Stimulated activated naive CD8-positive, alpha-beta T cell treated with anti-CD3 and anti-CD28 coated beads, Interleukin-15, Interleukin-2, amounts not matched to agents 100 ng/mL and 50 ng/mL, for 24 hours (primary cell): ENCODE measurements around the gene NUFIP1.

Experiments
- H3K27ac Mint-ChIP-seq: one replicate; pipeline ENCODE4 v1.8.0; 2021; ENCODE audit warnings: mild to moderate bottlenecking, mixed read lengths
- H3K27me3 Mint-ChIP-seq: one replicate; pipeline ENCODE4 v1.8.0; 2021; ENCODE audit warnings: mixed read lengths
- H3K36me3 Mint-ChIP-seq: one replicate; pipeline ENCODE4 v1.8.0; 2021; ENCODE audit warnings: low read depth, mixed read lengths
- H3K4me1 Mint-ChIP-seq: one replicate; pipeline ENCODE4 v1.8.0; 2021; ENCODE audit warnings: low read depth, mixed read lengths
- H3K4me3 Mint-ChIP-seq: one replicate; pipeline ENCODE4 v1.8.0; 2021; ENCODE audit warnings: mild to moderate bottlenecking, mixed read lengths
- H3K9me3 Mint-ChIP-seq: one replicate; pipeline ENCODE4 v1.8.0; 2021; ENCODE audit warnings: mixed read lengths

NUFIP1 gene

GRCh38 chr13:44976949-44977583, 12.2 kb downstream of the NUFIP1 start:
- H3K27me3 Mint-ChIP-seq, result no peaks in the 10 kb centered on the region
- H3K4me3 Mint-ChIP-seq, result no peak overlapping the region
- peaks cover 30% of the 10 kb centered on the region for H3K36me3 Mint-ChIP-seq
- no peak overlapping the region for H3K27ac Mint-ChIP-seq
- H3K4me1 Mint-ChIP-seq, result no peaks in the 10 kb centered on the region
- H3K9me3 Mint-ChIP-seq, result no peaks in the 10 kb centered on the region

GRCh38 chr13:44976196-44976595, 13.1 kb downstream of the NUFIP1 start:
- Mint-ChIP-seq H3K27me3 (no peaks in the 10 kb centered on the region), H3K4me1 (no peaks in the 10 kb centered on the region), H3K4me3 (no peak overlapping the region), H3K27ac (no peak overlapping the region), H3K9me3 (no peaks in the 10 kb centered on the region), H3K36me3 (peaks cover 30% of the 10 kb centered on the region)

- Mint-ChIP-seq H3K27ac (no peak overlapping the region), H3K36me3 (peaks cover 26% of the 10 kb centered on the region), H3K27me3 (no peaks in the 10 kb centered on the region)
Measured at GRCh38 chr13:44974056-44974793, 15.0 kb downstream of the NUFIP1 start.

GRCh38 chr13:44972956-44973581, 16.2 kb downstream of the NUFIP1 start:
- Mint-ChIP-seq H3K4me3 (no peak overlapping the region), H3K4me1 (no peaks in the 10 kb centered on the region), H3K27me3 (no peaks in the 10 kb centered on the region), H3K27ac (no peak overlapping the region), H3K36me3 (peaks cover 17% of the 10 kb centered on the region), H3K9me3 (no peaks in the 10 kb centered on the region)

More at GRCh38 chr13:44974056-44974793, 15.0 kb downstream of the NUFIP1 start:
- Mint-ChIP-seq H3K4me1 (no peaks in the 10 kb centered on the region), H3K4me3 (no peak overlapping the region), H3K9me3 (no peaks in the 10 kb centered on the region)

- Mint-ChIP-seq H3K9me3 (no peaks in the 10 kb centered on the region), H3K27me3 (no peaks in the 10 kb centered on the region), H3K4me3 (no peak overlapping the region), H3K27ac (no peak overlapping the region), H3K36me3 (peaks cover 16% of the 10 kb centered on the region), H3K4me1 (no peaks in the 10 kb centered on the region)
Measured at GRCh38 chr13:44971656-44972595, 17.3 kb downstream of the NUFIP1 start.

- Mint-ChIP-seq H3K4me3 (no peak overlapping the region), H3K27ac (no peak overlapping the region), H3K27me3 (no peaks in the 10 kb centered on the region), H3K4me1 (no peaks in the 10 kb centered on the region), H3K36me3 (peaks cover 21% of the 10 kb centered on the region), H3K9me3 (no peaks in the 10 kb centered on the region)
Measured at GRCh38 chr13:44969551-44970484, 19.5 kb downstream of the NUFIP1 start.

GRCh38 chr13:44968434-44968815, 20.8 kb downstream of the NUFIP1 start:
- H3K4me1 Mint-ChIP-seq, result no peaks in the 10 kb centered on the region
- H3K27ac Mint-ChIP-seq, result no peak overlapping the region

GRCh38 chr13:44967704-44968433, 21.4 kb downstream of the NUFIP1 start:
- H3K36me3 Mint-ChIP-seq, result peaks cover 40% of the 10 kb centered on the region

More at GRCh38 chr13:44968434-44968815, 20.8 kb downstream of the NUFIP1 start:
- H3K4me3 Mint-ChIP-seq, result no peak overlapping the region
- H3K27me3 Mint-ChIP-seq, result no peaks in the 10 kb centered on the region
- H3K36me3 Mint-ChIP-seq, result peaks cover 35% of the 10 kb centered on the region
- no peaks in the 10 kb centered on the region for H3K9me3 Mint-ChIP-seq

GRCh38 chr13:44961997-44962396, 27.3 kb downstream of the NUFIP1 start:
- Mint-ChIP-seq H3K4me1 (no peaks in the 10 kb centered on the region), H3K27ac (no peak overlapping the region), H3K9me3 (peaks cover 15% of the 10 kb centered on the region), H3K4me3 (no peak overlapping the region), H3K27me3 (no peaks in the 10 kb centered on the region), H3K36me3 (peaks cover 67% of the 10 kb centered on the region)

More at GRCh38 chr13:44967704-44968433, 21.4 kb downstream of the NUFIP1 start:
- Mint-ChIP-seq H3K27ac (no peak overlapping the region), H3K27me3 (no peaks in the 10 kb centered on the region), H3K4me1 (no peaks in the 10 kb centered on the region), H3K9me3 (peaks cover 3% of the 10 kb centered on the region), H3K4me3 (no peak overlapping the region)

- no peak overlapping the region for H3K4me3 Mint-ChIP-seq
- no peaks in the 10 kb centered on the region for H3K4me1 Mint-ChIP-seq
- H3K9me3 Mint-ChIP-seq, result no peaks in the 10 kb centered on the region
- no peaks in the 10 kb centered on the region for H3K27me3 Mint-ChIP-seq
- H3K27ac Mint-ChIP-seq, result no peak overlapping the region
- H3K36me3 Mint-ChIP-seq, result peaks cover 39% of the 10 kb centered on the region
Measured at GRCh38 chr13:44955406-44955805, 33.9 kb downstream of the NUFIP1 start.

GRCh38 chr13:44954224-44954623, 35.0 kb downstream of the NUFIP1 start:
- no peak overlapping the region for H3K27ac Mint-ChIP-seq
- peaks cover 42% of the 10 kb centered on the region for H3K36me3 Mint-ChIP-seq
- H3K9me3 Mint-ChIP-seq, result no peaks in the 10 kb centered on the region

GRCh38 chr13:44952671-44953070, 36.6 kb downstream of the NUFIP1 start:
- Mint-ChIP-seq H3K4me1 (no peaks in the 10 kb centered on the region), H3K27me3 (no peaks in the 10 kb centered on the region), H3K9me3 (no peaks in the 10 kb centered on the region), H3K27ac (no peak overlapping the region), H3K4me3 (no peak overlapping the region), H3K36me3 (peaks cover 42% of the 10 kb centered on the region)

More at GRCh38 chr13:44954224-44954623, 35.0 kb downstream of the NUFIP1 start:
- no peaks in the 10 kb centered on the region for H3K27me3 Mint-ChIP-seq
- H3K4me1 Mint-ChIP-seq, result no peaks in the 10 kb centered on the region
- H3K4me3 Mint-ChIP-seq, result no peak overlapping the region

- Mint-ChIP-seq H3K36me3 (peaks cover 46% of the 10 kb centered on the region), H3K9me3 (no peaks in the 10 kb centered on the region), H3K4me1 (no peaks in the 10 kb centered on the region), H3K27ac (no peak overlapping the region), H3K27me3 (no peaks in the 10 kb centered on the region), H3K4me3 (no peak overlapping the region)
Measured at GRCh38 chr13:44951184-44951583, 38.1 kb downstream of the NUFIP1 start.
